ENCODE measurements around the gene NDFIP1. TPM values are rescaled to one million over a fixed set of nuclear protein-coding genes. Genes with fewer than 3 reads are reported as not detected.

NDFIP1 gene, protein sequence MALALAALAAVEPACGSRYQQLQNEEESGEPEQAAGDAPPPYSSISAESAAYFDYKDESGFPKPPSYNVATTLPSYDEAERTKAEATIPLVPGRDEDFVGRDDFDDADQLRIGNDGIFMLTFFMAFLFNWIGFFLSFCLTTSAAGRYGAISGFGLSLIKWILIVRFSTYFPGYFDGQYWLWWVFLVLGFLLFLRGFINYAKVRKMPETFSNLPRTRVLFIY
- 52.2 TPM for polyA plus RNA-seq (2012; ENCODE audit: insufficient read depth, insufficient read length)

GRCh38 chr5:142108432-142109330 is at the start of gene NDFIP1:
Gene NDFIP1, plus strand, starts transcription at chr5:142108779. Its CDS starts 196 bp downstream, at chr5:142108975.
- peak within 1 kb of the TSS; percentile 82 for H3K4me3 ChIP-seq (ENCODE audit: low read length)
- DNase-seq (ENCODE audit: low read depth, low spot score) = peak; percentile 45

- H3K4me3 ChIP-seq (ENCODE audit: low read length) = no peak overlapping the region
- no peak for DNase-seq (ENCODE audit: low read depth, low spot score)
These were observed 49.2 kb upstream of the NDFIP1 start for GRCh38 chr5:142059304-142059940.

- DNase-seq (ENCODE audit: low read depth, low spot score) = no peak
- no peak overlapping the region for H3K4me3 ChIP-seq (ENCODE audit: low read length)
These were observed 45.2 kb upstream of the NDFIP1 start for GRCh38 chr5:142063376-142063775.

DNA sequence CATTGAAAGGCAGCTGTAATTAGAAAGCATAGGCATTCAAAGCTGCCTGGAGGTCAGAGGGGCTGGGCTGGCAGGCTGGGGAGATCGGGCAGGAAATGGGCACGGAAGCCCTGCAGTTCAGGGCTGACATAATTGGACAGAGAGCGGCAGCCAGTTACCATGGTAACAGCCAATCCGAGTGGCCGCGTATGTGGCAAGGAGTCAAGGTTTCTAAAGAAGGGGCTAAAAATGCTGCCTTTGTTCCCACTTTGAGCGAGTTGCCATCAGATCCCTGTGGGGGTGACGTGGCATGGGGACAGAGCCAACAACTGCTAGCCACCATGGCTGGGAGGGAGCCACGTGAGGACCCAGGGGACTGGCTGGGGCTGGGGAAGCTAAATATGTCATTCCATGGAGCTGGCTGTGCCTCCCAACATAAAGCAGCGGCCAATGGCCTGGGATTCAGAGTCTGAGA is 44.7 kb upstream of the NDFIP1 start:
- peak; percentile 29 for DNase-seq (ENCODE audit: low read depth, low spot score)
- no peak overlapping the region for H3K4me3 ChIP-seq (ENCODE audit: low read length)

DNA sequence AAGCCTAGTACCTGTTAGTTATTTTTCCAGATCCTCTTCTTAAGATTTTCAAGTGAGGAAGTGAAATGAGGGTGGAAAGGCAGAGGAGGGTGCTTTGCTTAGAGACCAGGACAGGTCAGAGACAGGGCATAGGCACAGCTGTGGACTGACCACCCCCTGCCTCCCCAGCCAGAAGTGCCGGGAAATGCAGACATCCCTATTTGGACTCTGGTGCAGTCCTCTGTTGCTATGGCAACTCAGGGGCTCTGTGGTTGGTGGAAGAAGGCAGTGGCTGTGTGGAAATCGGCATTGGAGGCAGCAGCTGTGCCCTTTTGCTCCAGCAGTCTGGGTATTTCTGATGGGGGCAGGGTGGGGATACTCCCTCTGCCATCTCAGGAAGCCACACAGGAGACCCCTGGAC is 43.3 kb upstream of the NDFIP1 start:
- no peak for DNase-seq (ENCODE audit: low read depth, low spot score)
- no peak overlapping the region for H3K4me3 ChIP-seq (ENCODE audit: low read length)

DNA sequence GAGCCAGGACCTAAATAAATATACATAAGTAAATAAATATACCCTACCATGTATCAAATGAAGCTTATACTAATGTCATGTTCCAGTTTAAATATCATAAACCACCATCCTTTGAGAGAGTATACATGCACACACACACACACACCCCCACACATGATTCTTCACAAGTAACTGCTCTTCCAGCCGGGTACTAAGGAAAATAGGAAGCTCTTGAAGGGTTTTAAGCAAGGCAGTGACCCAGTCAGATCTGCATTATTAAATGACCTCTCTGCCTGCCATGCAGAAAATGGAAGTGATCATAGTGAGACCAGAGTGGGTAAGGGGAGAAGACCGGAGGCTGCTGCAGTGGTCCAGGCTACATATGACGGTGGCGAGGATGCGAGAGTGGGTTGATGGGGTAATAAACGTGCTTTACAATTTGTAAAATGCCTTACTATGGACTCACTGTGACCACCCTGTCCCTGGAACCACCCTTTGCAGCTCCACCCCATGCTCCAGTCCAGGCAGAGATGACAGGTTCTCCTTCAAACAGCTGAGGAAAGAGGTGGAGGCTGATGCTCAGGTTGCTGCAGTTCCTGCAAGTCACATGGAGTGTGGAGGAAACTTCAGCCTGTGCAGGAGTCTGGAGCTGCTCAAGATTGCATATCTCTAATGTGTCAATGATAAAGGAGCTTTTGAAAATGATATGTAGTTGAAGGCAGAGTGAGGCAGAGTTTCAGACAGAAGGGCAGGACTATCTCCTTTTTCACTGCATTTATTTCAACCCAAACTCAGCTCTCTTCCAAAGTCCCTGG is 38.8 kb upstream of the NDFIP1 start:
- DNase-seq (ENCODE audit: low read depth, low spot score) = no peak
- H3K4me3 ChIP-seq (ENCODE audit: low read length) = no peak overlapping the region

- no peak for DNase-seq (ENCODE audit: low read depth, low spot score)
These were observed 37.8 kb upstream of the NDFIP1 start for GRCh38 chr5:142070734-142071133.

GRCh38 chr5:142072488-142072887 is 36.1 kb upstream of the NDFIP1 start:
- DNase-seq (ENCODE audit: low read depth, low spot score) = no peak
- H3K4me3 ChIP-seq (ENCODE audit: low read length) = no peak overlapping the region

More at GRCh38 chr5:142070734-142071133, 37.8 kb upstream of the NDFIP1 start:
- no peak overlapping the region for H3K4me3 ChIP-seq (ENCODE audit: low read length)

DNA sequence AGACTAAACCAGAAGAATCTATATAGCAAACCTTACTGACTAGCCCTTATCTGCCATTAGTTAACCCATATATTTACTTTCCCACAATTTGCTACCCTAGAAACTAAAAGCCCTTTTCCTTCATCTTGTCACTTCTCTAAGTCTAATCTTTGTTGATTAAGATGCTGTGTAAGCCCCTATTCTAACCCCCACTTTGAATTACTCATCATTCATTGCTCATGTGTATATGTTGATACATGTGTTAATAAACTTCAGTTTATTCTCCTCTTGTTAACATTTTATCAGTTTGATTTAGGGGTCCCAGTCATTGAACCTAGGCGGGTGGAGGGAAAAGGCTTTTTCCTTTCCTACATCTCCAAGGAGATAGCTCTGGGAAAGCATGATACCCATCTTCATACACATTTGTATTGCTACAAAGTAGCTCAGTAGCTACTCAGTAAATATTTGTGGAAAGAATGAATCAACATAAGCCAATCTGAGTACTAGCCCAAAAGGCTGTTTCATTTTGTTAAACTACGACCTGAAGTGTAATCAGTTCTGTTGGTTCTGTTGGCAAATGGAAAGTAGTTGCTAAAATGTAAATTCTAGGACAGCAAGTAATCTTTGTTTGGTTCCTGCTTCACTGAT is 35.1 kb upstream of the NDFIP1 start:
- no peak overlapping the region for H3K4me3 ChIP-seq (ENCODE audit: low read length)
- no peak for DNase-seq (ENCODE audit: low read depth, low spot score)

DNA sequence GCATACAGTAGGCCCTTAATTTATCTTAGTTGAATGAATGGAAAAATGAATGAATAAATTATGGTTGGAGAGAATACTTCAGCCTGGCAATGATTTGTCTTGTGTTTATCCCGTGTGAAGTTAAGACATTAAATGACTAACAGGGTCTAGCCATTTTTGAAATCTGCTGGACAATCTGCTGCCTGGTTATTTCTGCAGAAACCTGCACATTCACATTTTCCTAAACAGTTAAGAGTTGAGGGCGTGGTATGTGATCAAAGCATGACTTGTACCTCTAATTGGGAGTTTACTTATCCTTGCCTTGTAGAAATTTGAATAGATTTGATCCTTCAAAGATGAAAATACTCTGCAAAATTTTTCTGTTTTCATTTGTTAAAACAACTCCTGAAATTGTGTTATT is 34.6 kb upstream of the NDFIP1 start:
- no peak for DNase-seq (ENCODE audit: low read depth, low spot score)
- H3K4me3 ChIP-seq (ENCODE audit: low read length) = no peak overlapping the region

GRCh38 chr5:142078221-142078620 is 30.4 kb upstream of the NDFIP1 start:
- no peak overlapping the region for H3K4me3 ChIP-seq (ENCODE audit: low read length)
- no peak for DNase-seq (ENCODE audit: low read depth, low spot score)

DNA sequence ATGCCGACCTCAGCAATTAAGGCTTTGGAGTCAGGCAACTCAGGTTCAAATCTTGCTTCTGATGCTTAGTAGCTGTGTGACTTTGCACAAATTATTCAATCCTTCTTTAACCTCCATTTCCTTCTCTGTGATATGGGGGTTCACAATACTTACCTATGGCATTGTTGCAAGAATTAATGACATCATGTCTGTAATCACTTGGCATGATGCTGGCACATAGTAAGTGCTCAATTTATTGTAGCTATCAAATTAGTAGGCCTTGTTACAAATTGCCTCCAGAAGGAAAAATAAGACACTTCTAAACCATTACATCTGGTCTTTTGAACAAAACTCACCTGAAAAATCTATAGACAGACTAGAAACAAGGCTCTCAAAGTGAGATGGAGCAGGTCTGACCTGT is 29.9 kb upstream of the NDFIP1 start:
- no peak for DNase-seq (ENCODE audit: low read depth, low spot score)
- no peak overlapping the region for H3K4me3 ChIP-seq (ENCODE audit: low read length)

DNA sequence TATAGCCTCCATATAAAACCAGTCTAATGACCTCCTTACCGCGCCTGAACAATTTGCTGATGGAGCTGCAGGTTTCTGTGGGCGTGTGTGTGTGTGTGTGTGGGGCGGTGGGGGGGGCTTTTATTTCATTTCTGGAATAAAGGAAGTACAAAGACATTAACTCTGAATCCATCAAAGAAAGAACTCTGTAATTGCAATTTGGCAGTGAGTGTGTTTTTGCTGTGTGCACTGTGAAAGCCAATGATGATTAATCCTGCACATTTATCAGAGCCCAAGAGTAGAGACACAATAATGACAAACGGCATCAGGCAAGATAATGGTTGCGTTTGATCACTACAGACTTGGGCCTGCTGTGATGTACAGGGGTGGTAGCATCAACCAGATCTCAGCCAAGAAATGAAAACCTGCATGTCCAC is 29.3 kb upstream of the NDFIP1 start:
- no peak overlapping the region for H3K4me3 ChIP-seq (ENCODE audit: low read length)
- DNase-seq (ENCODE audit: low read depth, low spot score) = no peak

DNA sequence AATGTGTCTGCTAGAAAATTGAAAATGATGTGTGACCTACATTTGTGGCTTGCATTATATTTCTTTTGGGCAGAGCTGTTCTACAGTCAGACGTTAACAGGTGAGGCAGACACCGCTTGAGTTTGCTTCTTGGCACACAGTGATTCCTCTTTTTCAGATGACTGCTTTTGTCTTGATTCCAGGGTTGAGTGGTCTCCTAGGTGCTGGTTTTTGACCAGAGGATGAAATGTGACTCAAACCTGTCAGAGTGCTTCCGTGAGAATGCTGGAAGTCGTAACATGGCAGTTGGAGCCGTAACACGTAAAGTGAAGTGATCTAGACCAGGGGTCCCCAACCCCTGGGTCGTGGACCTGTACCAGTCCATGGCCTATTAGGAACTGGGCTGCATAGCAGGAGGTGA is 28.3 kb upstream of the NDFIP1 start:
- no peak for DNase-seq (ENCODE audit: low read depth, low spot score)
- H3K4me3 ChIP-seq (ENCODE audit: low read length) = no peak overlapping the region

DNA sequence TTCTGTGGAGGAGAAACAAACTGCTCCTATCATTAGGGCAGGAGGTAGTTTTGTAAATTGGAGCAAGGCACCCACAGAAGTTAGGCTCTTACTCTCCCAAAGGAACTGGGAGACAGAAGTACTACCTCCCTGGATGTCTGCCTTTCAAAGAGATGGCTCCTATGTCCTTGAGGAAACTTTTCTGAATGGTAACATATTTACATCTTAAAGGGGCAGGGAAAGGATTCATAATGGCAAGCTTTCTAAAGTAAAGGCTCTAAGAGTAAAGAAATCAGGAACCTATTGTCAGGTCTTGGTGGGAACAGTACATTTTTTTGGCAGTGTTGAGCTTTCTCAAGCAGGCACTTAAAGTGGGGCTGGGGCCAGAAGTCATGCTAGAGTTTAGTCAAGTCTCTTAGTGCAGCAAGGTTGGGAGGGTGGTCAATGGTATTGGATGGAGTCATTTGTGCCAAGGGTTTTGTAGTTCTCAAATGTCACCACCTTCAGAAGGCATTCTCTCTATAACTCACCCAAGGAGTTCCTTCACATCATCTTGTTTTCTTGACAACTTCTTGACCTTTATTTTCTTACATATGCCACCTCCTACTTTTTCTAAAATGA is 26.3 kb upstream of the NDFIP1 start:
- no peak overlapping the region for H3K4me3 ChIP-seq (ENCODE audit: low read length)
- no peak for DNase-seq (ENCODE audit: low read depth, low spot score)

- no peak overlapping the region for H3K4me3 ChIP-seq (ENCODE audit: low read length)
- DNase-seq (ENCODE audit: low read depth, low spot score) = no peak
These were observed 22.4 kb upstream of the NDFIP1 start for GRCh38 chr5:142086229-142086628.

DNA sequence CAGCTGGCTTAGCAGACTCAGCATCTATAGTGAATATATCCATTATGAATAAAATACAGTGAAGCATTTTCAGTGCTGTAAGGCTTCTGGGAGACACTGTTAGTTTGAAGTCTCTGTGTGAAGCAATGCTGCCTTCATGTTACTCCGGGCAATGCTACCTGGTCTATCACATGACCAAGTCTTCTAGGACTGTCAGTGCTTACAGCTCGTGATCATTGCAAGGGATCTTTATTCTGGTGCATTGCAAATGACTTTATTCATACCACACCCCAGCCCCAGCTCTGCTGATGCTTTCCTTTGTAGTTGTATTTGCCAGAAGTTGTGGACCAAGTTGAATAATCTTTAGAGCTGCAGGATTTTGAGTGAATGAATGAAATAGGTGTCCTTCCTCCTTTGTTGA is 21.9 kb upstream of the NDFIP1 start:
- DNase-seq (ENCODE audit: low read depth, low spot score) = no peak
- H3K4me3 ChIP-seq (ENCODE audit: low read length) = no peak overlapping the region

GRCh38 chr5:142087920-142088679 is 20.5 kb upstream of the NDFIP1 start:
- no peak for DNase-seq (ENCODE audit: low read depth, low spot score)
- no peak overlapping the region for H3K4me3 ChIP-seq (ENCODE audit: low read length)
